ENCODE measurements around the gene RAD54L2. TPM values are rescaled to one million over a fixed set of nuclear protein-coding genes. Genes with fewer than 3 reads are reported as not detected.

The RAD54L2 gene
- total and polyA plus RNA-seq, 9 of the 15 experiments (the other 6 are each of a cell fraction or from before 2014, with no cell fraction given), result 1.3 to 12.2 (median 5.4) TPM

DNA sequence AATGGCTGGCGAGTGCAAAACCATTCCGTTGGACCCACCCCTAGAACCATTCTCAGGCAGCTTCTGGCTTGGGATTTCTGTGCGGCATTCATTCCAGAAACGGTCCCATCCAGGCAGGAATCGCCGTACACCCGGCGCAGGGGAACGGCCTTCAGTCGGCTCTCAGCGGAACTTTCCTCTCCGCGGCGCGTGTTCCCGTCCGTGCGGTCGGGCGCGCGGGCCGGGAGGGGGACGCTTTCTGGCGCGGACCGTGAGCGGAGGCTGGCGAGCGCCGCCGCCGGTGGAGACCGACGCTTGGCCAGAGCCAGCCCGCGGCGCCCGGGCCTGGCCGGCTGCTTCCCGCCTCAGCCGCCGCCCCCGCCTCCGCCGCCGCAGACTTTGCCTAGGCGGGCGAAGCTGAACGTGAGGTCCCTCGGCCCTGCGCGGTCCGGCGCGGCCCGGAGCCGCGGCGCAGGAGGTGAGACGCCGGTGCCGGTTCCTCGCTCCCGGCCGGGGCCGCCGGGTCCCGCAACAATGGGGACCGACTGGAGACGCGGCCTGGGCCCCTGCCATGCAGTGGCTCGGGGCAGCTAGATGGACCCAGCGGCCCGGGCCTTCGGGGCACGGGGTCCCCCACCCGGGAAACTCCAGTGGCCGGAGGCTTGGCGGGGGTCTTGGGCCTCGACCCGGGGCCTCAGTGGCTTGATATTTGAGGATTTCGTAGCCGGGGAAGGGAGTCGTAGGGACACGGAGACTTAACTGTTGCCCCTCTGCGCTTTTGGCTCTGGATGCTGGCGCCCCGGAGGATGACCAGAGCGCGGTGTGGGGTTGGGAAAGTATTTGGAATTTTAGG lies at the start of gene RAD54L2 (continued):
- peak in 1 of 2 experiments; percentile 98; a peak in 2 of 4 replicates for TF ChIP-seq TRIM24 (IDR thresholded peaks at IDR 0.05)
- TF ChIP-seq SMARCA4 (IDR thresholded peaks at IDR 0.05), result no peak
- TF ChIP-seq NCOA6 (IDR thresholded peaks at IDR 0.05), result no peak
- no peak for TF ChIP-seq RAD21 (CRISPR knock-in tag; conservative IDR thresholded peaks at IDR 0.05 in 1 of 2, IDR thresholded peaks at IDR 0.05 in 1 of 2)
- peak in 1 of 2 experiments; percentile 26; a peak in 1 of 4 replicates for TF ChIP-seq TBL1XR1 (IDR thresholded peaks at IDR 0.05; ENCODE audit: low read length in 2 of 2)
- no peak for TF ChIP-seq WHSC1 (IDR thresholded peaks at IDR 0.05; ENCODE audit: low read length)
- TF ChIP-seq, protein P1, sequence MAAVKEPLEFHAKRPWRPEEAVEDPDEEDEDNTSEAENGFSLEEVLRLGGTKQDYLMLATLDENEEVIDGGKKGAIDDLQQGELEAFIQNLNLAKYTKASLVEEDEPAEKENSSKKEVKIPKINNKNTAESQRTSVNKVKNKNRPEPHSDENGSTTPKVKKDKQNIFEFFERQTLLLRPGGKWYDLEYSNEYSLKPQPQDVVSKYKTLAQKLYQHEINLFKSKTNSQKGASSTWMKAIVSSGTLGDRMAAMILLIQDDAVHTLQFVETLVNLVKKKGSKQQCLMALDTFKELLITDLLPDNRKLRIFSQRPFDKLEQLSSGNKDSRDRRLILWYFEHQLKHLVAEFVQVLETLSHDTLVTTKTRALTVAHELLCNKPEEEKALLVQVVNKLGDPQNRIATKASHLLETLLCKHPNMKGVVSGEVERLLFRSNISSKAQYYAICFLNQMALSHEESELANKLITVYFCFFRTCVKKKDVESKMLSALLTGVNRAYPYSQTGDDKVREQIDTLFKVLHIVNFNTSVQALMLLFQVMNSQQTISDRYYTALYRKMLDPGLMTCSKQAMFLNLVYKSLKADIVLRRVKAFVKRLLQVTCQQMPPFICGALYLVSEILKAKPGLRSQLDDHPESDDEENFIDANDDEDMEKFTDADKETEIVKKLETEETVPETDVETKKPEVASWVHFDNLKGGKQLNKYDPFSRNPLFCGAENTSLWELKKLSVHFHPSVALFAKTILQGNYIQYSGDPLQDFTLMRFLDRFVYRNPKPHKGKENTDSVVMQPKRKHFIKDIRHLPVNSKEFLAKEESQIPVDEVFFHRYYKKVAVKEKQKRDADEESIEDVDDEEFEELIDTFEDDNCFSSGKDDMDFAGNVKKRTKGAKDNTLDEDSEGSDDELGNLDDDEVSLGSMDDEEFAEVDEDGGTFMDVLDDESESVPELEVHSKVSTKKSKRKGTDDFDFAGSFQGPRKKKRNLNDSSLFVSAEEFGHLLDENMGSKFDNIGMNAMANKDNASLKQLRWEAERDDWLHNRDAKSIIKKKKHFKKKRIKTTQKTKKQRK (IDR thresholded peaks at IDR 0.05; ENCODE audit: borderline replicate concordance, low read depth, low read length), result no peak
- TF ChIP-seq, protein P2, sequence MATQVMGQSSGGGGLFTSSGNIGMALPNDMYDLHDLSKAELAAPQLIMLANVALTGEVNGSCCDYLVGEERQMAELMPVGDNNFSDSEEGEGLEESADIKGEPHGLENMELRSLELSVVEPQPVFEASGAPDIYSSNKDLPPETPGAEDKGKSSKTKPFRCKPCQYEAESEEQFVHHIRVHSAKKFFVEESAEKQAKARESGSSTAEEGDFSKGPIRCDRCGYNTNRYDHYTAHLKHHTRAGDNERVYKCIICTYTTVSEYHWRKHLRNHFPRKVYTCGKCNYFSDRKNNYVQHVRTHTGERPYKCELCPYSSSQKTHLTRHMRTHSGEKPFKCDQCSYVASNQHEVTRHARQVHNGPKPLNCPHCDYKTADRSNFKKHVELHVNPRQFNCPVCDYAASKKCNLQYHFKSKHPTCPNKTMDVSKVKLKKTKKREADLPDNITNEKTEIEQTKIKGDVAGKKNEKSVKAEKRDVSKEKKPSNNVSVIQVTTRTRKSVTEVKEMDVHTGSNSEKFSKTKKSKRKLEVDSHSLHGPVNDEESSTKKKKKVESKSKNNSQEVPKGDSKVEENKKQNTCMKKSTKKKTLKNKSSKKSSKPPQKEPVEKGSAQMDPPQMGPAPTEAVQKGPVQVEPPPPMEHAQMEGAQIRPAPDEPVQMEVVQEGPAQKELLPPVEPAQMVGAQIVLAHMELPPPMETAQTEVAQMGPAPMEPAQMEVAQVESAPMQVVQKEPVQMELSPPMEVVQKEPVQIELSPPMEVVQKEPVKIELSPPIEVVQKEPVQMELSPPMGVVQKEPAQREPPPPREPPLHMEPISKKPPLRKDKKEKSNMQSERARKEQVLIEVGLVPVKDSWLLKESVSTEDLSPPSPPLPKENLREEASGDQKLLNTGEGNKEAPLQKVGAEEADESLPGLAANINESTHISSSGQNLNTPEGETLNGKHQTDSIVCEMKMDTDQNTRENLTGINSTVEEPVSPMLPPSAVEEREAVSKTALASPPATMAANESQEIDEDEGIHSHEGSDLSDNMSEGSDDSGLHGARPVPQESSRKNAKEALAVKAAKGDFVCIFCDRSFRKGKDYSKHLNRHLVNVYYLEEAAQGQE (IDR thresholded peaks at IDR 0.05; ENCODE audit: borderline replicate concordance), result peak; percentile 94
- TF ChIP-seq, protein P2 (CRISPR knock-in tag; IDR thresholded peaks at IDR 0.05; ENCODE audit: low read depth), result 0 out of 2 replicates have a peak, but pooled peaks have one; percentile 21
- TF ChIP-seq, protein P3, sequence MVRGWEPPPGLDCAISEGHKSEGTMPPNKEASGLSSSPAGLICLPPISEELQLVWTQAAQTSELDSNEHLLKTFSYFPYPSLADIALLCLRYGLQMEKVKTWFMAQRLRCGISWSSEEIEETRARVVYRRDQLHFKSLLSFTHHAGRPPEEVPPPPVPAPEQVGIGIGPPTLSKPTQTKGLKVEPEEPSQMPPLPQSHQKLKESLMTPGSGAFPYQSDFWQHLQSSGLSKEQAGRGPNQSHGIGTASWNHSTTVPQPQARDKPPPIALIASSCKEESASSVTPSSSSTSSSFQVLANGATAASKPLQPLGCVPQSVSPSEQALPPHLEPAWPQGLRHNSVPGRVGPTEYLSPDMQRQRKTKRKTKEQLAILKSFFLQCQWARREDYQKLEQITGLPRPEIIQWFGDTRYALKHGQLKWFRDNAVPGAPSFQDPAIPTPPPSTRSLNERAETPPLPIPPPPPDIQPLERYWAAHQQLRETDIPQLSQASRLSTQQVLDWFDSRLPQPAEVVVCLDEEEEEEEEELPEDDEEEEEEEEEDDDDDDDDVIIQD (CRISPR knock-in tag; IDR thresholded peaks at IDR 0.05), result no peak
- TF ChIP-seq ILK (tag; IDR thresholded peaks at IDR 0.05; ENCODE audit: borderline replicate concordance, low read depth), result no peak
- no peak for TF ChIP-seq KLF1 (tag; IDR thresholded peaks at IDR 0.05)

All from K562 (cell line).